ENCODE data around the gene SCUBE2.
"Not testable (repeated sequence)": the region's sequence is repeated elsewhere in the genome, so short reads cannot be mapped to it uniquely, and the experiment has no call there.

SCUBE2 gene

DNA sequence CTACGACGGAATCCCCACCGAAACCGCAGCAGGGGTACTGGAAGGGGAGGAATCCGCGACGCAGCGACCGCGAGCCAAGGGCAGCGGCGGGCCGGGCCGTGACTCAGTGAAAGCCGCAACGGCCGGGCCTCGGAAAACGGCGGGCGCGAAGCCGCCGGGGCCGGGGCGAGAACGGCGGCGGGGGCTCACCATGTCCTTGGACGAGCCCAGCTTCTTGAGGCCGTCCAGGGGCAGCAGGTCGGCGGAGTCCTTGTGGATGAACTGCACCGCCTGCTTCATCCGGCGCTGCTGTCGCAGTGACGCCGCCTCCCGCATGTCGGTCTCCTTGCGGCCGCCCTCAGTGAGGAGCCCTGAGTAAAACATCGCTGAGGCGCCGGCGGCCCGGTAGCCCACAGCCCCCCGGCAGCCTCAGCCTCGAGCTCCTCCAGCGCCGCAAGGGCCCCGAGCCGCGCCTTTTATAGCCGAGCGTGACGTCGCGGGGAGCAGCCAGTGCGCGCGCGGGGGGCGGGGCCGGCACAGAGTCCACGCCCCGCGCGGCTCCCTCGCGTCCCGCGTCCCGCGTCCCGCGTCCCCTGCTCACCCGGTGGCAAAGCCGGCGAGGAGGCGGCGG is 87.7 kb downstream of the SCUBE2 start, which contains the start of gene NRIP3:
Gene NRIP3 (minus strand): TSS at position 429 of the 610 bp plus-strand sequence. CDS start 66 bp downstream, at position 363.
- DNase-seq: no peak

DNA sequence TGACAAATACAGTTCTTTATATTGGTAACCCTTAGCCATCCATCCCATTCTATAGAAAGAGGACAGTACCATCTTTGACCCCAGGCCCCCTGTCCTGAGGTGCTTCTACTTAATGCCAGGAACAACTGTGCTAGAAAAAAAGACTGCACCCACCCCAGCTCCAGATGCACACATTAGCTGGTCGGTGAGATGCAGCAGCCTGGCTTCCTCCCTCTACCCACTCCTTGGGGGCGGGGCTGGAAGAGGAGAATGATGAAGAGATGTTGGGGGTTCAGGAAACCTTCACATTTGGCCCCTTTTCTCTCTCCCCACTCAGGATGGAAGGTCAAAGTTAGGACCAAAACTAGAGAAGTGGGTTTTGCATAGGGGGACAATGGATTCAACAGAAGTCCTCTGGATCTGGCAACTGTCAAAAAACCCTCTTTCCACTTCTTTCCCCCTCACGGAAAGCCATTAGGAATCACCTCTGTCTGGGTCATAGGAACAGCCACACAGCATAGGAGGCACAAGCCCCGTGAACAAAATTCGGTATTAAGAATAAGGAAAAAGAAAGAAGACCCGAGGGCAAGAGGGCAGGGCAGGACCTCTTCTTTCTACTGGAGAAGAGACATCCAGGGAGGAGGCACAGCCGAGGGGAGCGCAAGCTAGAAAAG is 88.4 kb downstream of the SCUBE2 start:
- DNase-seq: no peak

DNA sequence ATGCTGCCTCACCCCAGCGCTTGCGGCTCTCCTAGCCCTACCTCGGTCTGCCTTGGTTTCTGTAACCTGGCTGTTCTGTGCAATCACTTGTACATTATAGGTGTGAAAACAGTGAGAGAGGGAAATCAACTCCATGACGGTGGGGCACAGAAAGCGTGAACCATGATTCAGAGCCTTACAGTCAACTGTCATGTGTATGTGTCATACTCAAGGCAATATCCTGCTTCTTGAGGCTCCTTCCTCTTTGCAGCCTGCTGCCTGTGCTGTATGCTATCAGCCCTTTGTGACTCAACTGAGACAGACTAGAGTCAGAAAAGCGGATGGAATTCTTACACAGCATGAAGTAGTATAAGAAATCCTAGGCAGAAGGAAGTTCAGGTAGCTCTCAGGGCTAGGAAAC is 89.7 kb downstream of the SCUBE2 start:
- no peak for DNase-seq

GRCh38 chr11:8998017-8998416 is 93.4 kb downstream of the SCUBE2 start:
- no peak for DNase-seq

- no peak for DNase-seq
Measured at GRCh38 chr11:8997451-8997850, 93.9 kb downstream of the SCUBE2 start.

- no peak for DNase-seq
Measured at GRCh38 chr11:8989453-8989852, 101.9 kb downstream of the SCUBE2 start.

DNA sequence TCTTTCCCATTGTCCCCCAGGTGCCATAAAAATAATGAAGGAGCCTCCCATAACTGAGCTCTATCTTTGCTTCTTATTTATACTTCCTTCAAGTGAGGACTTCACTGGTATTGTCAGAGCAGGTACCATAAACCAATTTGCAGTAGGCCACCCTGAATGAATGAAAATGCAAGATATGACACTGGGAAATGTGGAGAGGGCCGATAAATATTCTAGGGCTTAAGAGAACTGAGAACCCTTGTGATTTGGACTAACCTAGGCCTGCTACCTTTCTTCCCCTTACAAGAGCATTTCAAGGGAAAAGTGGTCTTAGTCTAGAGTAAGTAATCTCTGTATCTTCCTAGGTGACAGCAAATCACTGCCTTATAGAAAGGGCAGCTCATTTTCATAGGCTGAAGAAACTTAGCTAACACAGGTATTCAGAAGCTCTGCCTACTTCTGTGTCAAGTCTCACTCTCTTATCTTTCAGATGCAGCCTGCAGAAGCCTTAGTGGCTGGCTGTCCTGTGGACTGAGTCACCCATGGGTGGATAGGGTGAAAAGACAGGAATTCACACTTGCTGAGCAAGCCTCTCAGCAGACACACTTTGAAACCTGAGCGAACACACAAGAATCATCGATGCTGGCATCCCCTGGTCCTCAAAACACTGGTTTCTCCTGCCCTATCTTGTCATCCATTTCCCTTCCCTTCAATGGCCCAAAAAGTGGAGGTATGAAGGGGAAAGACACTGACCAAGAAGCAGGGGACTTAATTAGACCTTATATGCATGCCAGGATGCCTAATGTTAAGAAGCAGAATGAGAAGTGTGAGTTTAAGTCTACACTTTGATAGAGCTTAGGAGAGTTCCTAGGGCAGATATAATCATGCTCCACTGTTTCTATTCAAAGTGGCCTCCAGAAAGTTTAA is 102.8 kb downstream of the SCUBE2 start:
- no peak for DNase-seq

GRCh38 chr11:8987446-8987845 is 104.0 kb downstream of the SCUBE2 start:
- DNase-seq: no peak

DNA sequence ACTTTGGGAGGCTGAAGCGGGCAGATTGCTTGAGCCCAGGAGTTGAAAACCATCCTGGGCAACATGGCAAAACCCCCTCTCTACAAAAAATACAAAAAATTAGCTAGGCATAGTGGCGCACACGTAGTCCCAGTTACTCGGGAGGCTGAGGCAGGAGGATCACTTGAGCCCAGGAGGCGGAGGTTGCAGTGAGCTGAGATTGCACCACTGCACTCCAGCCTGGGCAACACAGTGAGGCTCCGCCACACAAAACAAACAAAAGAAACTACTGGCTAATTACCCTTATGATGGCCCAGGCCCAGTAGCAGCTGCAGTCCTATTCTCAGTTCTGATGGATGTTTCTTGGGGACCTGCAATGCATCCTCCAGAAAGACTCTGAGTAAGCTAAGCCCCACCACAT is 104.6 kb downstream of the SCUBE2 start:
- not testable (repeated sequence) for DNase-seq

- no peak for DNase-seq
Measured at GRCh38 chr11:8985462-8985861, 105.9 kb downstream of the SCUBE2 start.

DNA sequence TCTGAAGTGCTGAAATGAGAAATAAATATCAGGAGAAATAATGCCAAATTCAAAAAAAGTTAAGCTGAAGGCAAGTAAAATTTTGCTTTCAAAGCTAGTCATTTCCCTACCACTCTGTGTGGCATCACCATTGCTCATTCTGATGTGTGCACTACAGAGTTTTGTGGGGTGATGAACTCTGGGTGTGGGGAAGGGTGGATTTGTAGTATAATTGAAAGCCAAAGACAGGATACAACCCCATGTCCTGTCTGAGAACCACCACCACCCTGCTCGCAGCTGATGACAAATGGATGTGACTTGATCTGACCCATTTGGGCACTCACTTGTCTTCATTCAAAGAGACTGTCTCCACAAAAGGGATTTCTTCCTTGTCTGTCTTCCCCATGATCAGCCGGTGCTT is 107.8 kb downstream of the SCUBE2 start:
- DNase-seq: no peak

GRCh38 chr11:8980485-8980884 is 110.9 kb downstream of the SCUBE2 start:
- DNase-seq: no peak

- DNase-seq: not testable (repeated sequence)
Measured at GRCh38 chr11:8979365-8979764, 112.0 kb downstream of the SCUBE2 start.

- no peak for DNase-seq
Measured at GRCh38 chr11:8973121-8973520, 118.3 kb downstream of the SCUBE2 start.

- DNase-seq: no peak
Measured at GRCh38 chr11:8971924-8972316, 119.5 kb downstream of the SCUBE2 start.

DNA sequence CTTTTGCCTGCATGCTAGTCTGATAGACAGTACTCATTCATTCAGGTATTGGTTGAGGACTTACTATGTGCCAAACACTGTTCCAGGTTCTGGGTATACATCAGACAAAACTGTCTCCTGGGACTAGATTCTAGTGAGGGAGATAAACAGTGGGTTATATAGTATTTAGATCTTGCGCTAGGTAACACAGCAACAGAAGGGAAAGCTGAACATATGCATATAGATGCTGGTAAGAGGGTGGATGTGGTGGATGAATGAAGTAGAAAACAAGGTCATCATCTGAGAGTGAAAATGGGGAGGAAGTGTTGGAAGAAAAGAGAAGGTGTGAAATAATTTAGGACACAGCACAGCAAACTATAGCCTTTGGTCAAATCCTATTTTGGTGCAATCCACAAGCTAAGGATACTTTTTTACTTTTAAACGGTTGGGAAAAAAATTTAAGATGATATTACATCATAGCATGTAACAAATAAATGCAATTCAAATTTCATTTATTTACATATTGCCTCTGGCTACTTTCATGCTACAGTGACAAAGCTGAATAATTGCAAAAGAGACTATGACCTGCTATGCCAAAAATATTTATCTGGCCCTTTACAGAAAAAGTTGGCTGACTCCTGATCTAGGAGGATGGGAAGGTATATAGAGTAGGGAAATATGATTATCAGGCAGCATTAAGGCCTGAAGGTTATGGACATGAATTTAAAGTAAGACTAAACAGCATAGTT is 120.0 kb downstream of the SCUBE2 start:
- DNase-seq: no peak
